ENCODE data around the gene JMJD8.

DNA sequence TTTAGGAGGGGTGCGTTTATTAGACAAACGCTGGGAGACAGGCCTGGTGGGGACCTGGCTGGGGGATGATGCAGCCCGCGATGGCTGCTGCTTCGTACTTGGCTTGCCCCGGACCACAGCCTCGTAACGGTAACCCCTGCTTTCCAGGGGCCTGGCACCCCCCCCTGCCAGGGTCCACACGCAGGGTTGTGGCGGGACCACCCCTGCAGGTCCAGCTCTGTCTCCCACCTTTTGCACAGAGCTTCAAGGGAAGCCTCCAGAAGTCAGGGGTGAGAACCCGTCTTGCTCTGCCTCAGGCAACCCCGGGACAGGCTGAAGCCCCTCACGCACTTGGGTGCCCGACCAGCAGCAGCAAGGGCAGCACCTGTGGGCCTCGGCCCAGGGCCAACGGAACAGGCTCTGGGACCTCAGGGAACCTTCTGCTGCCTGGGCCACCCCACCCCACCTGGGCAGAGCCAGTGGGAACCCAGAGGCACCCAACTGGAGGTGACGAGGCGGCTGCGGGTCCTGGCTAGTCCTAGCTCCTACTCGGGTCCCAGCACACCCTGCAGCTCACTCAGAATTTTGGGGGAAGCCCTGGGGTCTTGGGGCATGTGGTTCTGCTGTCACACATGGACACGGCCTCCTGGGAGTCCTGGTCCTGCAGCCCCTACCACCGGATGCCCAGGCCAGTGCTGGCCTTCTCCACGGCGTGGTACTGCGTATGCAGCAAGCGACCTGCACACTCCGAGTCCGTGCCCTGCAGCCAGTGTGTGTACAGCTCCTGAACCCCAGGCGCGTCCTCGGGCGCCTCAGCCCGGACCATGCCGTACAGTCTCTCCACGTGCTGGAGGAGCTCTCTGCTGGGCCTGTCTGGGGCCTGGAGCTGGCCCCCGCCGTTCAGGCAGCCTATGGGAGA is 45.9 kb upstream of the JMJD8 start:
- TF ChIP-seq, protein P1, sequence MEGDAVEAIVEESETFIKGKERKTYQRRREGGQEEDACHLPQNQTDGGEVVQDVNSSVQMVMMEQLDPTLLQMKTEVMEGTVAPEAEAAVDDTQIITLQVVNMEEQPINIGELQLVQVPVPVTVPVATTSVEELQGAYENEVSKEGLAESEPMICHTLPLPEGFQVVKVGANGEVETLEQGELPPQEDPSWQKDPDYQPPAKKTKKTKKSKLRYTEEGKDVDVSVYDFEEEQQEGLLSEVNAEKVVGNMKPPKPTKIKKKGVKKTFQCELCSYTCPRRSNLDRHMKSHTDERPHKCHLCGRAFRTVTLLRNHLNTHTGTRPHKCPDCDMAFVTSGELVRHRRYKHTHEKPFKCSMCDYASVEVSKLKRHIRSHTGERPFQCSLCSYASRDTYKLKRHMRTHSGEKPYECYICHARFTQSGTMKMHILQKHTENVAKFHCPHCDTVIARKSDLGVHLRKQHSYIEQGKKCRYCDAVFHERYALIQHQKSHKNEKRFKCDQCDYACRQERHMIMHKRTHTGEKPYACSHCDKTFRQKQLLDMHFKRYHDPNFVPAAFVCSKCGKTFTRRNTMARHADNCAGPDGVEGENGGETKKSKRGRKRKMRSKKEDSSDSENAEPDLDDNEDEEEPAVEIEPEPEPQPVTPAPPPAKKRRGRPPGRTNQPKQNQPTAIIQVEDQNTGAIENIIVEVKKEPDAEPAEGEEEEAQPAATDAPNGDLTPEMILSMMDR (IDR thresholded peaks at IDR 0.05): no peak
- no peak for TF ChIP-seq ZFX (IDR thresholded peaks at IDR 0.05; ENCODE audit: borderline replicate concordance)
